Activated naive CD4-positive, alpha-beta T cell treated with anti-CD3 and anti-CD28 coated beads, Interleukin-2, amount 50 U/mL, for 72 hours (primary cell): ENCODE results near the gene IGLON5. TPM values are rescaled to one million over a fixed set of nuclear protein-coding genes. Genes with fewer than 3 reads are reported as not detected.

Source experiments
- ATAC-seq, 2 donors: fragments of 150-1000 bp; cut with Tn5 transposase; 2 replicates each; pipeline ENCODE4 v1.10.0; 2021; ENCODE audit warnings: mild to moderate bottlenecking in 2 of 2, moderate library complexity in 2 of 2
- DNase-seq, 2 donors: peaks; one replicate each; pipeline ENCODE4 v3.0.0; 2021 to 2022; ENCODE audit warnings: low spot score in 2 of 2
- H3K27ac Mint-ChIP-seq, 2 donors: one replicate each; pipeline ENCODE4 v1.8.0; 2022; ENCODE audit warnings: mild to moderate bottlenecking in 2 of 2, mixed read lengths in 2 of 2
- H3K36me3 Mint-ChIP-seq, 2 donors: one replicate each; pipeline ENCODE4 v1.8.0; 2022; ENCODE audit warnings: mixed read lengths in 2 of 2
- H3K9me3 Mint-ChIP-seq, 2 donors: one replicate each; pipeline ENCODE4 v1.8.0; 2022; ENCODE audit warnings: mixed read lengths in 2 of 2
- total RNA-seq, 2 donors: library from RNA; stranded (reverse); gene quantifications; one replicate each; pipeline ENCODE4 v1.2.3, GENCODE V29; 2022

IGLON5 gene
- total RNA-seq, 2 donors from 2014 or later = 0.16 TPM; not detected in 1

GRCh38 chr19:51329411-51329810, 18.0 kb downstream of the IGLON5 start:
- H3K9me3 Mint-ChIP-seq = no peaks in the 10 kb centered on the region
- DNase-seq (no peak), ATAC-seq (no peak)
- H3K27ac Mint-ChIP-seq = peak overlapping the region in 1 of 2 donors; percentile 13
- H3K36me3 Mint-ChIP-seq = peaks cover 0 to 9% of the 10 kb centered on the region in 2 donors

- Mint-ChIP-seq H3K36me3 (peaks cover 0 to 9% of the 10 kb centered on the region in 2 donors), H3K27ac (no peak overlapping the region), H3K9me3 (no peaks in the 10 kb centered on the region)
- ATAC-seq = no peak
- DNase-seq = no peak
Measured at GRCh38 chr19:51330366-51330765, 18.9 kb downstream of the IGLON5 start.

GRCh38 chr19:51331193-51331592, 19.7 kb downstream of the IGLON5 start:
- DNase-seq (no peak), ATAC-seq (no peak)
- no peak overlapping the region for H3K27ac Mint-ChIP-seq
- no peaks in the 10 kb centered on the region for H3K9me3 Mint-ChIP-seq
- H3K36me3 Mint-ChIP-seq = peaks cover 0 to 9% of the 10 kb centered on the region in 2 donors

GRCh38 chr19:51331716-51332115, 20.3 kb downstream of the IGLON5 start:
- Mint-ChIP-seq H3K9me3 (no peaks in the 10 kb centered on the region), H3K36me3 (peaks cover 0 to 9% of the 10 kb centered on the region in 2 donors)

GRCh38 chr19:51333836-51334460, 22.5 kb downstream of the IGLON5 start:
- Mint-ChIP-seq H3K9me3 (no peaks in the 10 kb centered on the region), H3K27ac (peak overlapping the region in 1 of 2 donors; percentile 58), H3K36me3 (peaks cover 0 to 9% of the 10 kb centered on the region in 2 donors)
- DNase-seq = no peak
- ATAC-seq = no peak

More at GRCh38 chr19:51331716-51332115, 20.3 kb downstream of the IGLON5 start:
- DNase-seq = no peak
- no peak overlapping the region for H3K27ac Mint-ChIP-seq
- ATAC-seq = no peak

- no peak overlapping the region for H3K27ac Mint-ChIP-seq
Measured at GRCh38 chr19:51337141-51337860, 25.9 kb downstream of the IGLON5 start.

GRCh38 chr19:51337861-51338562, 26.6 kb downstream of the IGLON5 start:
- no peak for DNase-seq
- Mint-ChIP-seq H3K36me3 (no peaks in the 10 kb centered on the region), H3K9me3 (no peaks in the 10 kb centered on the region), H3K27ac (peak overlapping the region in 1 of 2 donors; percentile 66)
- no peak for ATAC-seq

More at GRCh38 chr19:51337141-51337860, 25.9 kb downstream of the IGLON5 start:
- Mint-ChIP-seq H3K9me3 (no peaks in the 10 kb centered on the region), H3K36me3 (no peaks in the 10 kb centered on the region)
- ATAC-seq (no peak), DNase-seq (no peak)

GRCh38 chr19:51338563-51339312, 27.3 kb downstream of the IGLON5 start:
- Mint-ChIP-seq H3K9me3 (no peaks in the 10 kb centered on the region), H3K36me3 (no peaks in the 10 kb centered on the region), H3K27ac (peak overlapping the region; percentile 66 to 91)
- ATAC-seq (peak; percentile 75 to 77), DNase-seq (peak; percentile 86 to 90)

GRCh38 chr19:51339313-51339686, 27.9 kb downstream of the IGLON5 start:
- H3K27ac Mint-ChIP-seq = peak overlapping the region; percentile 66 to 91
- no peaks in the 10 kb centered on the region for H3K36me3 Mint-ChIP-seq
- peak; percentile 4 to 19 for ATAC-seq
- DNase-seq = no peak
- no peaks in the 10 kb centered on the region for H3K9me3 Mint-ChIP-seq

GRCh38 chr19:51339687-51340656, 28.5 kb downstream of the IGLON5 start:
- Mint-ChIP-seq H3K9me3 (no peaks in the 10 kb centered on the region), H3K36me3 (no peaks in the 10 kb centered on the region), H3K27ac (peak overlapping the region; percentile 66 to 91)
- DNase-seq = peak; percentile 91 to 97
- ATAC-seq = peak; percentile 83 to 89

GRCh38 chr19:51341066-51341465, 29.6 kb downstream of the IGLON5 start:
- peak overlapping the region in 1 of 2 donors; percentile 21 for H3K27ac Mint-ChIP-seq
- H3K36me3 Mint-ChIP-seq = no peaks in the 10 kb centered on the region
- ATAC-seq (no peak), DNase-seq (no peak)
- H3K9me3 Mint-ChIP-seq = no peaks in the 10 kb centered on the region

GRCh38 chr19:51341976-51342580, 30.6 kb downstream of the IGLON5 start, which contains the start of gene VSIG10L:
VSIG10L (minus strand) TSS chr19:51342139; CDS start chr19:51342124, 15 bp downstream.
- Mint-ChIP-seq H3K27ac (peak within 1 kb of the TSS; percentile 36 to 79), H3K36me3 (peaks cover 7 to 8% of the 10 kb centered on the region in 2 donors), H3K9me3 (no peaks in the 10 kb centered on the region)
- DNase-seq (no peak), ATAC-seq (no peak)

- Mint-ChIP-seq H3K27ac (peak overlapping the region; percentile 36 to 79), H3K36me3 (peaks cover 7 to 8% of the 10 kb centered on the region in 2 donors), H3K9me3 (no peaks in the 10 kb centered on the region)
- DNase-seq (no peak), ATAC-seq (no peak)
Measured at GRCh38 chr19:51342631-51343569, 31.5 kb downstream of the IGLON5 start.

GRCh38 chr19:51345076-51345620, 33.7 kb downstream of the IGLON5 start:
- Mint-ChIP-seq H3K27ac (peak overlapping the region in 1 of 2 donors; percentile 11), H3K9me3 (no peaks in the 10 kb centered on the region), H3K36me3 (peaks cover 7 to 8% of the 10 kb centered on the region in 2 donors)
- DNase-seq (no peak), ATAC-seq (no peak)
